GM12892 (cell line): ENCODE data around the gene IL9.

Experiments
- POLR2A ChIP-seq: IDR thresholded peaks from 2 replicates; pipeline ENCODE4 v1.6.1; 2011; ENCODE audit warnings: low read depth, low read length, control low read depth
- POLR2AphosphoS5 ChIP-seq: IDR thresholded peaks from 2 replicates; pipeline ENCODE4 v1.6.1; 2011; ENCODE audit warnings: low read depth, low read length, control low read depth
- TAF1 ChIP-seq: IDR thresholded peaks from 2 replicates; pipeline ENCODE4 v1.6.1; 2011; ENCODE audit warnings: low read depth, mild to moderate bottlenecking, control low read depth, low read length, borderline replicate concordance

- TF ChIP-seq POLR2A (no peak), POLR2AphosphoS5 (no peak), TAF1 (no peak)
Measured at GRCh38 chr5:135921388-135921787, 25.7 kb upstream of the IL9 start.
